ENCODE results near the gene DHX34. TPM values are rescaled to one million over a fixed set of nuclear protein-coding genes. Genes with fewer than 3 reads are reported as not detected.
A peak's percentile ranks its signal among the peaks of the same experiment; 100 is the strongest.

The DHX34 gene
- total RNA-seq, 1 donor from 2014 or later: 17.7 TPM

DNA sequence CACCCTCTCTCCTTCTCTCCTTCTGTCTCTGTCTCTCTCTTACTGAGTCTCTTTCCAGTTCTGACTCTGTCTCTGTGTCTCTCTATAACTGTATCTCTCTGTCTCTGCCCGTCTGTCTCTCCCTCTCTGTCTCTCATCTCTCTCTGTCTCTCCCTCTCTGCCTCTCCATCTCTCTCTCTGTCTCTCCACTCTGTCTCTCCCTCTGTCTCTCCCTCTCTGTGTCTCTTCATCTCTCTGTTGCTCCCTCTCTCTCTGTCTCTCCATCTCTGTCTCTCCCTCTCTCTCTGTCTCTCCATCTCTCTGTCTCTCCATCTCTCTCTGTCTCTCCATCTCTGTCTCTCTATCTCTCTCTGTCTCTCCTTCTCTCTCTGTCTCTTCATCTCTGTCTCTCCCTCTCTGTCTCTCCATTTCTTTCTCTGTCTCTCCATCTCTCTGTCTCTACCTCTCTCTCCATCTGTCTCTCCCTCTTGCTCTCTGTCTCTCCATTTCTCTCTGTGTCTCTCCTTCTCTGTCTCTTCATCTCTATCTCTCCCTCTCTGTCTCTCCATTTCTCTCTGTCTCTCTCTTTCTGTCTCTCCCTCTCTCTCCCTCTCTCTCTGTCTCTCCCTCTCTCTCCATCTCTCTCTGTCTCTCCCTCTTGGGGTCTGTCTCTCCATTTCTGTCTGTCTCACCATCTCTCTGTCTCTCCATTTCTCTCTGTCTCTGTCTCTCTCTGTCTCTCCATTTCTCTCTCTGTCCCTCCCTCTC lies 73.5 kb downstream of the DHX34 start:
- FAIRE-seq: no peak
- Histone ChIP-seq H4K20me1 (ENCODE audit: insufficient read depth, low read length) (peaks cover 18% of the 10 kb centered on the region), H3K27me3 (ENCODE audit: insufficient read depth, low read length) (peaks cover 47% of the 10 kb centered on the region), H3K4me2 (ENCODE audit: low read length) (peak overlapping the region; percentile 76), H3K4me1 (ENCODE audit: insufficient read depth, low read length) (peaks cover 5% of the 10 kb centered on the region), H2AFZ (ENCODE audit: low read depth, low read length) (no peak overlapping the region), H3K27ac (ENCODE audit: low read depth, low read length) (no peak overlapping the region), H3K79me2 (ENCODE audit: insufficient read depth, low read length) (no peaks in the 10 kb centered on the region), H3K9ac (ENCODE audit: low read length) (no peak overlapping the region), H3K36me3 (ENCODE audit: insufficient read depth, low read length) (no peaks in the 10 kb centered on the region), H3K4me3 (ENCODE audit: insufficient read depth, low read depth, low read length) (no peak overlapping the region), H3K9me3 (ENCODE audit: insufficient read depth, low read depth, low read length) (no peaks in the 10 kb centered on the region)
- Mint-ChIP-seq H3K27ac (ENCODE audit: unreplicated experiment) (peak overlapping the region; percentile 86), H3K4me3 (ENCODE audit: unreplicated experiment) (peak overlapping the region; percentile 64), H3K9me3 (ENCODE audit: unreplicated experiment) (no peaks in the 10 kb centered on the region), H3K4me1 (ENCODE audit: low read depth, unreplicated experiment) (peaks cover 27% of the 10 kb centered on the region), H3K36me3 (ENCODE audit: low read depth, unreplicated experiment) (no peaks in the 10 kb centered on the region), H3K27me3 (ENCODE audit: low read depth, unreplicated experiment) (peaks cover 12% of the 10 kb centered on the region)
- TF ChIP-seq, protein P1, sequence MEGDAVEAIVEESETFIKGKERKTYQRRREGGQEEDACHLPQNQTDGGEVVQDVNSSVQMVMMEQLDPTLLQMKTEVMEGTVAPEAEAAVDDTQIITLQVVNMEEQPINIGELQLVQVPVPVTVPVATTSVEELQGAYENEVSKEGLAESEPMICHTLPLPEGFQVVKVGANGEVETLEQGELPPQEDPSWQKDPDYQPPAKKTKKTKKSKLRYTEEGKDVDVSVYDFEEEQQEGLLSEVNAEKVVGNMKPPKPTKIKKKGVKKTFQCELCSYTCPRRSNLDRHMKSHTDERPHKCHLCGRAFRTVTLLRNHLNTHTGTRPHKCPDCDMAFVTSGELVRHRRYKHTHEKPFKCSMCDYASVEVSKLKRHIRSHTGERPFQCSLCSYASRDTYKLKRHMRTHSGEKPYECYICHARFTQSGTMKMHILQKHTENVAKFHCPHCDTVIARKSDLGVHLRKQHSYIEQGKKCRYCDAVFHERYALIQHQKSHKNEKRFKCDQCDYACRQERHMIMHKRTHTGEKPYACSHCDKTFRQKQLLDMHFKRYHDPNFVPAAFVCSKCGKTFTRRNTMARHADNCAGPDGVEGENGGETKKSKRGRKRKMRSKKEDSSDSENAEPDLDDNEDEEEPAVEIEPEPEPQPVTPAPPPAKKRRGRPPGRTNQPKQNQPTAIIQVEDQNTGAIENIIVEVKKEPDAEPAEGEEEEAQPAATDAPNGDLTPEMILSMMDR (IDR thresholded peaks at IDR 0.05; ENCODE audit: insufficient read depth, low read depth, low read length): no peak
- TF ChIP-seq EZH2 (IDR thresholded peaks at IDR 0.05; ENCODE audit: insufficient read depth, low read length): peak; percentile 46
- DNase-seq (ENCODE audit: low read depth): no peak

DNA sequence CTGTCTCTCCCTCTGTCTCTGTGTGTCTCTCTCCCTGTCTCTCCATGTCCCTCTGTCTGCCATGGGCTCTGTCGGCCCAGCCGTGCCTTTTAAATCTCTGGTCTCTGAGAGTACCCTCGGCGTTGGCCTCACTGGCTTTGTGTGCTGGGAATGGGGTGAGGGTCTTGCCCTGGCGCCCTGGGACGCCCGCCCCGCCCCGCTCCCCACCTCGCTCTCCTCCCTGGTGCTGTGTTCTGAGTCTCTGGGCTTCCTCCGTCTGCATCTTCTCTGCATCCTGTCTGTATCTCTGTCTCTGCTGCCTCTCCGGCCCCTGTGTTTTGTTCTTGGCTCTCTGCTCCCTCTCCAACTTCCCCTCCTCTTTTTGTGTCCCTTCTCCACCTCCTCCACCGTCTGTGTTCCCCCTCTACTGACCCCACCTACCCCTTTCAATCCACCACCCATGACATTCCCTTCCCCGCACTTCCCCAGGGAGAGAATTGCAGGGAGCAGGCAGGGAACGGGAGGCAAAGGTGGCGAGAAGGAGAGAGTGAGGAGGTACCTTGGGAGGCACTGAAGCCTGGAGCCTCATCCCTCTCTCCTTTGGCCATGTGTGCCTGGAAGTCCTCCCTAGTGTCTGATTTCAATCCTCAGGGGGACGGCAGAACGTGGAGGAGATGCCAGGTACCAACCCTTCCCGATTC lies 74.2 kb downstream of the DHX34 start:
- H3K36me3 ChIP-seq (ENCODE audit: insufficient read depth, low read length): no peaks in the 10 kb centered on the region
- Mint-ChIP-seq H3K9me3 (ENCODE audit: unreplicated experiment) (no peaks in the 10 kb centered on the region), H3K27ac (ENCODE audit: unreplicated experiment) (no peak overlapping the region), H3K4me1 (ENCODE audit: low read depth, unreplicated experiment) (peaks cover 23% of the 10 kb centered on the region), H3K36me3 (ENCODE audit: low read depth, unreplicated experiment) (no peaks in the 10 kb centered on the region), H3K27me3 (ENCODE audit: low read depth, unreplicated experiment) (peaks cover 10% of the 10 kb centered on the region), H3K4me3 (ENCODE audit: unreplicated experiment) (peak overlapping the region; percentile 35)
- no peak overlapping the region for H2AFZ ChIP-seq (ENCODE audit: low read depth, low read length)
- H3K79me2 ChIP-seq (ENCODE audit: insufficient read depth, low read length): no peaks in the 10 kb centered on the region
- H3K9ac ChIP-seq (ENCODE audit: low read length): no peak overlapping the region
- TF ChIP-seq, protein P1 (IDR thresholded peaks at IDR 0.05; ENCODE audit: insufficient read depth, low read depth, low read length): no peak
- no peak for TF ChIP-seq EZH2 (IDR thresholded peaks at IDR 0.05; ENCODE audit: insufficient read depth, low read length)
- no peak overlapping the region for H3K4me3 ChIP-seq (ENCODE audit: insufficient read depth, low read depth, low read length)
- peaks cover 13% of the 10 kb centered on the region for H4K20me1 ChIP-seq (ENCODE audit: insufficient read depth, low read length)
- no peak for FAIRE-seq
- H3K4me2 ChIP-seq (ENCODE audit: low read length): no peak overlapping the region
- DNase-seq (ENCODE audit: low read depth): no peak
- H3K27ac ChIP-seq (ENCODE audit: low read depth, low read length): no peak overlapping the region
- H3K27me3 ChIP-seq (ENCODE audit: insufficient read depth, low read length): peaks cover 39% of the 10 kb centered on the region
- H3K4me1 ChIP-seq (ENCODE audit: insufficient read depth, low read length): peaks cover 10% of the 10 kb centered on the region
- no peaks in the 10 kb centered on the region for H3K9me3 ChIP-seq (ENCODE audit: insufficient read depth, low read depth, low read length)
